ENCODE data around the gene NOXA1. TPM values are rescaled to one million over a fixed set of nuclear protein-coding genes. Genes with fewer than 3 reads are reported as not detected.

The NOXA1 gene
- total RNA-seq, 1 donor from 2014 or later = 0.50 TPM

DNA sequence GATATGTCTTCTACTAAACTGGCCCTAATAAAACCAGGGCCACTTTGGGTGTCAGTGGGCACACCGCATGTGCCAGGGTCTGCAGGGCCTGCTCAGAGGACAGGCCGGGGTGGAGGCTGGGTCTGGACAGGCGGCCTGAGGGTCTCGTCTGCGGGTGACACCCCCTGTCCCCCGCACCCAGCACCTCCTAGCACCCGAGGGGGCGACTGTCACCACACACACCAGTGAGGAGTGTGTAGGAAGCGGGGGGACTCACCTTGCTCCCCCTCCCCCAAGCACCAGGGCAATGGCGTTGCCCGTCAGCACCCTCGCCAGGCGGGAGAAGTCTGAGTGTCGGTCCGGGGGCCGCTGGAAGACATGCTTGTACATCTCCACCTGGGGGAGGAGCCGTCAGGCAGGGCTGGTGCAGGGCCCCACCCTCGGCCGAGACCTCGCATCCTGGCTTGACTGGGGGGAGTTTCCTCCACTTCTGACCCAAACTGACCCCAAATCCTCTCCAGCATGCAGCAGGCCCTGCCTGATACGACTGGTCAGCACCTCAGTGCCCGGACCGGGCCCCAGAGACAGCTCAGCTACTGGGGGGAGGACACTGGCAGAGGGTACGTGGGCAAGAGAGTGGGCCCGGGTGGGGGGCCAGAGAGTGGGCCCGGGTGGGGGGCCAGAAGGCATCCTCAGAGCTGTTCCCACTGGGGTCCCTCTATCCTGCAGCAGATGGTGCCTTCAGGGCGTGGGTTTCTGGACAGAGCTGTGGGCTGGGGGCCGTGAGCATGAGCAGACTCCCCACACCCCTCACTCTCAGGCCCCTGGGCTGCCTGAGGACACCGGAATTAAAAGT, 54.8 kb downstream of the NOXA1 start:
- Histone ChIP-seq H4K20me1 (ENCODE audit: insufficient read depth, low read length) (no peaks in the 10 kb centered on the region), H3K4me2 (ENCODE audit: low read length) (no peak overlapping the region), H2AFZ (ENCODE audit: low read depth, low read length) (no peak overlapping the region), H3K4me3 (ENCODE audit: insufficient read depth, low read depth, low read length) (no peak overlapping the region), H3K4me1 (ENCODE audit: insufficient read depth, low read length) (peaks cover 10% of the 10 kb centered on the region), H3K79me2 (ENCODE audit: insufficient read depth, low read length) (no peaks in the 10 kb centered on the region), H3K36me3 (ENCODE audit: insufficient read depth, low read length) (no peaks in the 10 kb centered on the region), H3K27ac (ENCODE audit: low read depth, low read length) (no peak overlapping the region), H3K27me3 (ENCODE audit: insufficient read depth, low read length) (no peaks in the 10 kb centered on the region), H3K9ac (ENCODE audit: low read length) (no peak overlapping the region), H3K9me3 (ENCODE audit: insufficient read depth, low read depth, low read length) (peaks cover 7% of the 10 kb centered on the region)
- Mint-ChIP-seq H3K27ac (ENCODE audit: unreplicated experiment) (no peak overlapping the region), H3K27me3 (ENCODE audit: low read depth, unreplicated experiment) (peaks cover 8% of the 10 kb centered on the region), H3K36me3 (ENCODE audit: low read depth, unreplicated experiment) (peaks cover 6% of the 10 kb centered on the region), H3K4me1 (ENCODE audit: low read depth, unreplicated experiment) (peaks cover 7% of the 10 kb centered on the region), H3K9me3 (ENCODE audit: unreplicated experiment) (peaks cover 13% of the 10 kb centered on the region), H3K4me3 (ENCODE audit: unreplicated experiment) (no peak overlapping the region)
- no peak for TF ChIP-seq EZH2 (IDR thresholded peaks at IDR 0.05; ENCODE audit: insufficient read depth, low read length)
- TF ChIP-seq, protein P1, sequence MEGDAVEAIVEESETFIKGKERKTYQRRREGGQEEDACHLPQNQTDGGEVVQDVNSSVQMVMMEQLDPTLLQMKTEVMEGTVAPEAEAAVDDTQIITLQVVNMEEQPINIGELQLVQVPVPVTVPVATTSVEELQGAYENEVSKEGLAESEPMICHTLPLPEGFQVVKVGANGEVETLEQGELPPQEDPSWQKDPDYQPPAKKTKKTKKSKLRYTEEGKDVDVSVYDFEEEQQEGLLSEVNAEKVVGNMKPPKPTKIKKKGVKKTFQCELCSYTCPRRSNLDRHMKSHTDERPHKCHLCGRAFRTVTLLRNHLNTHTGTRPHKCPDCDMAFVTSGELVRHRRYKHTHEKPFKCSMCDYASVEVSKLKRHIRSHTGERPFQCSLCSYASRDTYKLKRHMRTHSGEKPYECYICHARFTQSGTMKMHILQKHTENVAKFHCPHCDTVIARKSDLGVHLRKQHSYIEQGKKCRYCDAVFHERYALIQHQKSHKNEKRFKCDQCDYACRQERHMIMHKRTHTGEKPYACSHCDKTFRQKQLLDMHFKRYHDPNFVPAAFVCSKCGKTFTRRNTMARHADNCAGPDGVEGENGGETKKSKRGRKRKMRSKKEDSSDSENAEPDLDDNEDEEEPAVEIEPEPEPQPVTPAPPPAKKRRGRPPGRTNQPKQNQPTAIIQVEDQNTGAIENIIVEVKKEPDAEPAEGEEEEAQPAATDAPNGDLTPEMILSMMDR (IDR thresholded peaks at IDR 0.05; ENCODE audit: insufficient read depth, low read depth, low read length) = no peak
- DNase-seq (ENCODE audit: low read depth) (no peak), FAIRE-seq (no peak)

DNA sequence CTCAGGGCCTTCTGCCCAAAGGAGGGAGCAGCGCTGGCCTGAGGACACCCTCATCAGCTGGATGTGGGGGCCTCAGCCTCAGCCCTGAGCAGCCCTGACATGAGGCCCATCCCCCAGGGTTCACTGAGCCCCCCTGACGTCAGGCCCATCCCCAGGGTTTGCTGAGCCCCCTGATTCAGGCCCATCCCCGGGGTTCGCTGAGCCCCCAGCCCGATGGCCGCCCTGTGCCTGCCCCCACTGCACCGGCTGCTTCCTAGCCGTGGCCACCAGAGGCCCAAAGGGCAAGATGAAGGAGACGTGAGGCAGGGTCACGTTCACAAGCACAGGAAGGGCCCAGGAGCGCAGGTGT, 55.4 kb downstream of the NOXA1 start:
- TF ChIP-seq, protein P1 (IDR thresholded peaks at IDR 0.05; ENCODE audit: insufficient read depth, low read depth, low read length) = no peak
- no peaks in the 10 kb centered on the region for H4K20me1 ChIP-seq (ENCODE audit: insufficient read depth, low read length)
- DNase-seq (ENCODE audit: low read depth) (no peak), FAIRE-seq (no peak)
- no peak overlapping the region for H3K27ac Mint-ChIP-seq (ENCODE audit: unreplicated experiment)
- H3K4me3 Mint-ChIP-seq (ENCODE audit: unreplicated experiment) = no peak overlapping the region
- H3K36me3 ChIP-seq (ENCODE audit: insufficient read depth, low read length) = no peaks in the 10 kb centered on the region
- H2AFZ ChIP-seq (ENCODE audit: low read depth, low read length) = no peak overlapping the region
- H3K4me2 ChIP-seq (ENCODE audit: low read length) = no peak overlapping the region
- H3K9ac ChIP-seq (ENCODE audit: low read length) = no peak overlapping the region
- H3K27ac ChIP-seq (ENCODE audit: low read depth, low read length) = no peak overlapping the region
- H3K27me3 ChIP-seq (ENCODE audit: insufficient read depth, low read length) = no peaks in the 10 kb centered on the region
- no peak overlapping the region for H3K4me3 ChIP-seq (ENCODE audit: insufficient read depth, low read depth, low read length)
- peaks cover 13% of the 10 kb centered on the region for H3K9me3 Mint-ChIP-seq (ENCODE audit: unreplicated experiment)
- H3K79me2 ChIP-seq (ENCODE audit: insufficient read depth, low read length) = no peaks in the 10 kb centered on the region
- peaks cover 7% of the 10 kb centered on the region for H3K4me1 Mint-ChIP-seq (ENCODE audit: low read depth, unreplicated experiment)
- peaks cover 7% of the 10 kb centered on the region for H3K9me3 ChIP-seq (ENCODE audit: insufficient read depth, low read depth, low read length)
- peaks cover 6% of the 10 kb centered on the region for H3K36me3 Mint-ChIP-seq (ENCODE audit: low read depth, unreplicated experiment)
- H3K4me1 ChIP-seq (ENCODE audit: insufficient read depth, low read length) = peaks cover 10% of the 10 kb centered on the region
- H3K27me3 Mint-ChIP-seq (ENCODE audit: low read depth, unreplicated experiment) = peaks cover 8% of the 10 kb centered on the region
